ENCODE data around the gene SBNO1. TPM values are rescaled to one million over a fixed set of nuclear protein-coding genes. Genes with fewer than 3 reads are reported as not detected.
"Not testable (repeated sequence)": the region's sequence is repeated elsewhere in the genome, so short reads cannot be mapped to it uniquely, and the experiment has no call there.

The SBNO1 gene
- total RNA-seq, 2 experiments from 2014 or later = 55.9 to 58.6 TPM

GRCh38 chr12:123265851-123266678 is 98.6 kb downstream of the SBNO1 start:
- POLR2A ChIA-PET = interaction anchor here (1.1 kb wide), 1 partner anchor 99 kb away, joined by 3 read pairs; no protein-coding TSS in a partner anchor
- CTCF ChIA-PET = interaction anchor here (0.6 to 1.6 kb wide), 2 partner anchors 10 to 42 kb away, joined by 4 to 5 read pairs; no protein-coding TSS in a partner anchor

- CTCF ChIA-PET = interaction anchor here (0.8 to 1.6 kb wide), 2 partner anchors 8 to 17 kb away, joined by 3 to 4 read pairs; no protein-coding TSS in a partner anchor
Measured at GRCh38 chr12:123264642-123265041, 100.0 kb downstream of the SBNO1 start.

GRCh38 chr12:123263196-123263817 is 101.3 kb downstream of the SBNO1 start:
- ChIA-PET CTCF (interaction anchor here (1.0 kb wide), 1 partner anchor 22 kb away, joined by 4 read pairs; no protein-coding TSS in a partner anchor), POLR2A (no interaction called here)

More at GRCh38 chr12:123264642-123265041, 100.0 kb downstream of the SBNO1 start:
- POLR2A ChIA-PET = interaction anchor here (0.7 kb wide), 1 partner anchor 95 kb away, joined by 6 read pairs; no protein-coding TSS in a partner anchor

- ChIA-PET POLR2A (no interaction called here), CTCF (interaction anchor here (0.5 to 0.6 kb wide), 2 partner anchors 134 to 301 kb away, joined by 3 read pairs; no protein-coding TSS in a partner anchor)
Measured at GRCh38 chr12:123261196-123261595, 103.5 kb downstream of the SBNO1 start.

- ChIA-PET POLR2A (no interaction called here), CTCF (no interaction called here)
Measured at GRCh38 chr12:123260081-123260480, 104.6 kb downstream of the SBNO1 start.

GRCh38 chr12:123258593-123258992 is 106.1 kb downstream of the SBNO1 start:
- POLR2A ChIA-PET = interaction anchor here (0.5 to 1.3 kb wide), 3 partner anchors 11 to 25 kb away, joined by 3 to 4 read pairs (median 4); no protein-coding TSS in a partner anchor
- CTCF ChIA-PET = interaction anchor here (0.7 to 1.3 kb wide), 2 partner anchors 12 to 35 kb away, joined by 3 to 4 read pairs; no protein-coding TSS in a partner anchor

- ChIA-PET CTCF (no interaction called here), POLR2A (interaction anchor here (0.7 kb wide), 1 partner anchor 55 kb away, joined by 4 read pairs; no protein-coding TSS in a partner anchor)
Measured at GRCh38 chr12:123254853-123255446, 109.7 kb downstream of the SBNO1 start.

- CTCF ChIA-PET = no interaction called here
- POLR2A ChIA-PET = no interaction called here
Measured at GRCh38 chr12:123253641-123254459, 110.8 kb downstream of the SBNO1 start.

GRCh38 chr12:123252365-123252764 is 112.3 kb downstream of the SBNO1 start:
- CTCF ChIA-PET, POLR2A ChIA-PET: not testable (repeated sequence)

GRCh38 chr12:123251403-123252076 is 113.1 kb downstream of the SBNO1 start:
- POLR2A ChIA-PET = no interaction called here
- CTCF ChIA-PET = interaction anchor here (1.4 kb wide), 1 partner anchor 18 kb away, joined by 3 read pairs; the partner anchor contains the start of genes MPHOSPH9 and MTRFR

- POLR2A ChIA-PET = no interaction called here
- CTCF ChIA-PET = interaction anchor here (1.0 to 1.4 kb wide), 2 partner anchors 12 to 17 kb away, joined by 3 read pairs; partner anchors contain the start of genes MPHOSPH9 and MTRFR
Measured at GRCh38 chr12:123250471-123251383, 113.9 kb downstream of the SBNO1 start.

- POLR2A ChIA-PET = interaction anchor here (0.8 to 1.7 kb wide), 2 partner anchors 16 to 18 kb away, joined by 3 to 5 read pairs; partner anchors contain the start of genes MPHOSPH9 and MTRFR
Measured at GRCh38 chr12:123248996-123249741, 115.5 kb downstream of the SBNO1 start.

GRCh38 chr12:123248129-123248528 is 116.5 kb downstream of the SBNO1 start:
- ChIA-PET CTCF (interaction anchor here (0.9 to 2.7 kb wide), 2 partner anchors 10 to 17 kb away, joined by 3 to 9 read pairs; no protein-coding TSS in a partner anchor), POLR2A (interaction anchor here (0.6 to 1.7 kb wide), 2 partner anchors 15 to 918 kb away, joined by 4 to 5 read pairs; partner anchors contain the start of genes MPHOSPH9 and MTRFR)

More at GRCh38 chr12:123248996-123249741, 115.5 kb downstream of the SBNO1 start:
- CTCF ChIA-PET = interaction anchor here (0.6 to 2.7 kb wide), 2 partner anchors 11 to 431 kb away, joined by 3 to 9 read pairs; no protein-coding TSS in a partner anchor

GRCh38 chr12:123245678-123246077 is 119.0 kb downstream of the SBNO1 start:
- POLR2A ChIA-PET = no interaction called here
- CTCF ChIA-PET = no interaction called here

GRCh38 chr12:123243671-123244262 is 120.9 kb downstream of the SBNO1 start:
- ChIA-PET POLR2A (no interaction called here), CTCF (no interaction called here)
